Peyer's patch (tissue), 4 donors: ENCODE data around the gene LPIN1. TPM values are rescaled to one million over a fixed set of nuclear protein-coding genes. Genes with fewer than 3 reads are reported as not detected.

ENCODE experiments used
- DNase-seq, 3 donors: peaks; one replicate each; pipeline ENCODE4 v3.0.0-alpha.2; 2017 to 2019
- H3K27ac ChIP-seq, 4 donors: fragments of 200-600 bp; sonication (generic); one replicate each; pipeline ENCODE4 v1.5.1; 2016 to 2019
- H3K27me3 ChIP-seq, 2 donors: fragments of 200-600 bp; sonication (generic); one replicate each; pipeline ENCODE4 v1.5.1; 2019
- H3K36me3 ChIP-seq, 3 donors: fragments of 200-600 bp; sonication (generic); one replicate each; pipeline ENCODE4 v1.5.1; 2016 to 2019
- H3K4me1 ChIP-seq, 4 donors: fragments of 200-600 bp; sonication (generic); one replicate each; pipeline ENCODE4 v1.5.1; 2016 to 2019
- H3K4me3 ChIP-seq, 4 donors: fragments of 200-600 bp; sonication (generic); 1 replicate in 3 of 4; 2 replicates in 1 of 4; pipeline ENCODE4 v1.5.1; 2016 to 2019; ENCODE audit warnings: mild to moderate bottlenecking in 1 of 4
- H3K9me3 ChIP-seq, 4 donors: fragments of 200-600 bp; sonication (generic); one replicate each; pipeline ENCODE4 v1.5.1; 2016 to 2019; ENCODE audit warnings: mild to moderate bottlenecking in 1 of 4
- POLR2A ChIP-seq, 2 donors: fragments of 450-650 bp; IDR thresholded peaks; one replicate each; pipeline ENCODE4 v1.5.1; 2017; ENCODE audit warnings: antibody characterized with exemption in 2 of 2, mild to moderate bottlenecking in 2 of 2, moderate library complexity in 2 of 2
- total RNA-seq, 4 donors: library from RNA; depleted of rRNA; stranded (reverse); fragments of >200 nt; gene quantifications; one replicate each; pipeline ENCODE4 v1.1.0, GENCODE V29; 2016
- TF ChIP-seq, protein P1 (sequence below), 6 experiments: fragments of 450-650 bp in 4 of 6; fragments of 200-600 bp in 2 of 6; sonication (generic) in 1 of 6; IDR thresholded peaks; one replicate each; pipeline ENCODE4 v1.5.1; 2017 to 2019; ENCODE audit warnings: antibody characterized with exemption in 6 of 6, mild to moderate bottlenecking in 3 of 6, moderate library complexity in 1 of 6

The LPIN1 gene
- total RNA-seq, 4 donors from 2014 or later, result 28.7 to 69.3 (median 44.0) TPM

DNA sequence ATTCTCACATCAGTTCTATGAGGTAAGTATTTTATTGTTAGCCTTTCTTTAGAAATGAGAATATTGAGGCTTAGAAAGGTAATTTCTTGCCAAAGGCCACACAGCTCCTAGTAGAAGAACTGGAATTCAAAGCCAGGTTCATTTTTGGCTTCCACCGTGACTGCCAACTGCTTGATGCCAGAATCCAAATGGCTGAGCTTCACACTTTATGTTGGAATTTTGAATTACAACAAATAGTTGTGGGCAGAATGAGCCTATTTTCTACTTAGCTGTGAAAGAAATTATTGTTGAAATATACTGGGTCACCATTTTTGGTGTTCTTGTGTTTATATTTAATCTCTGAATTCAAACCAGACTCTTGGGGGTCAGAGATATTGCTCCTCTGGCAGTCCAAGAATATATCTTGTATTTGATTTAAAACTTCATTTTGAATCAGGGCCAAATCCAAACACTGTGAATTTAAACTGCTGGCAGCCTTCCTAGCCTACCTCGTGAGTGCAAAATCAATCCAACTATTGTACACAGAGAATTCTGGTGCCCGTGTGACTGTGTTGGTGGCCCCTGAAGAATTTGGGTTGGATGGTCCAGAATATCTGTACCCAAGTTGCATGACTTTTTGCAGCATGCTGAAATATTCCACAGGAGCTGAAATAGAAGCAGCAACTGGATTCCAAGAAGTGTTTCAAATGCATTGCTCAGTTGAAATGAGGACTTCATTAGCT is 35.6 kb upstream of the LPIN1 start:
- H3K27ac ChIP-seq, result no peak overlapping the region
- no peaks in the 10 kb centered on the region for H3K9me3 ChIP-seq
- no peaks in the 10 kb centered on the region for H3K36me3 ChIP-seq
- H3K4me3 ChIP-seq, result no peak overlapping the region
- H3K4me1 ChIP-seq, result no peaks in the 10 kb centered on the region
- DNase-seq, result no peak
- no peaks in the 10 kb centered on the region for H3K27me3 ChIP-seq
- TF ChIP-seq, protein P1, sequence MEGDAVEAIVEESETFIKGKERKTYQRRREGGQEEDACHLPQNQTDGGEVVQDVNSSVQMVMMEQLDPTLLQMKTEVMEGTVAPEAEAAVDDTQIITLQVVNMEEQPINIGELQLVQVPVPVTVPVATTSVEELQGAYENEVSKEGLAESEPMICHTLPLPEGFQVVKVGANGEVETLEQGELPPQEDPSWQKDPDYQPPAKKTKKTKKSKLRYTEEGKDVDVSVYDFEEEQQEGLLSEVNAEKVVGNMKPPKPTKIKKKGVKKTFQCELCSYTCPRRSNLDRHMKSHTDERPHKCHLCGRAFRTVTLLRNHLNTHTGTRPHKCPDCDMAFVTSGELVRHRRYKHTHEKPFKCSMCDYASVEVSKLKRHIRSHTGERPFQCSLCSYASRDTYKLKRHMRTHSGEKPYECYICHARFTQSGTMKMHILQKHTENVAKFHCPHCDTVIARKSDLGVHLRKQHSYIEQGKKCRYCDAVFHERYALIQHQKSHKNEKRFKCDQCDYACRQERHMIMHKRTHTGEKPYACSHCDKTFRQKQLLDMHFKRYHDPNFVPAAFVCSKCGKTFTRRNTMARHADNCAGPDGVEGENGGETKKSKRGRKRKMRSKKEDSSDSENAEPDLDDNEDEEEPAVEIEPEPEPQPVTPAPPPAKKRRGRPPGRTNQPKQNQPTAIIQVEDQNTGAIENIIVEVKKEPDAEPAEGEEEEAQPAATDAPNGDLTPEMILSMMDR (IDR thresholded peaks at IDR 0.05), result no peak
- TF ChIP-seq POLR2A (IDR thresholded peaks at IDR 0.05), result no peak

DNA sequence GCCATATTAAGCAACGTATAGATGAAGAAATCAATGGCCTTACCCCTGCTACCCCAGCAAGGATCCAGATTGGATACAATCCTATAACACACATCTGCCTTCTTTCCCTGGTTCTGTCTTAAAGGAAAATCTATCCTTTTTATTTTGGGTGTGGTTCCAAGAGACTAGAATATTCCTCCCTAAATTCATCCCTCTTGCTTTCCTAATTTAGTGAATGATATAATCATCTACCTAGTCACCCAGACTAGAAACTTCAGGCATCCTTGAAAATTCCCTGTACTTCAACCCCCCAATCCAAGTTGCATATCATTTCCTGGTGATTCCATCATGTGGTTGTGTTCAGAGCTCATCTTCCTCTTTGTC is 35.1 kb upstream of the LPIN1 start:
- no peaks in the 10 kb centered on the region for H3K9me3 ChIP-seq
- no peaks in the 10 kb centered on the region for H3K27me3 ChIP-seq
- H3K27ac ChIP-seq, result no peak overlapping the region
- H3K4me1 ChIP-seq, result no peaks in the 10 kb centered on the region
- TF ChIP-seq POLR2A (IDR thresholded peaks at IDR 0.05), result no peak
- TF ChIP-seq, protein P1 (IDR thresholded peaks at IDR 0.05), result no peak
- DNase-seq, result no peak
- H3K4me3 ChIP-seq, result no peak overlapping the region
- no peaks in the 10 kb centered on the region for H3K36me3 ChIP-seq

DNA sequence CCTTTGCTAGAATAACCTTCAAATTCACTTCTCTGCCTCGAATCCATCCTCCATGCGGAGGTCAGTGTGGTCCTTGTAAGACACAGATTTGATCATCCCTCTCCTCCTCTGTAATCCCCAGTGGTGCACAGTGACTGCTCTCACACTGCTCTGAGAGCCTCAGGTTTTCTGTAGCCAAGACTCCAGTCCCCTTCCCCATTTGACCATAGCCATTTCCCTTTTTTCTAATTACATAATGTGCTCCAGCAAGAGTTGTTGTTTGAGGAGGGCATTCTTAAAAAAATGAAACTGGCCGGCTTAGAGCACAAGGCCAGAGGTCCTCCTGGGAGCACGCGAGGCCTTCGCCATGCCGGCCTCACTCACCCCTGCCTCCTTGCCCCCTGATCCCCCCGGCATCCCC is 34.7 kb upstream of the LPIN1 start:
- DNase-seq, result no peak
- Histone ChIP-seq H3K27ac (no peak overlapping the region), H3K36me3 (no peaks in the 10 kb centered on the region), H3K27me3 (no peaks in the 10 kb centered on the region), H3K4me1 (no peaks in the 10 kb centered on the region), H3K4me3 (no peak overlapping the region), H3K9me3 (no peaks in the 10 kb centered on the region)
- TF ChIP-seq POLR2A (IDR thresholded peaks at IDR 0.05), result no peak
- TF ChIP-seq, protein P1 (IDR thresholded peaks at IDR 0.05), result no peak

DNA sequence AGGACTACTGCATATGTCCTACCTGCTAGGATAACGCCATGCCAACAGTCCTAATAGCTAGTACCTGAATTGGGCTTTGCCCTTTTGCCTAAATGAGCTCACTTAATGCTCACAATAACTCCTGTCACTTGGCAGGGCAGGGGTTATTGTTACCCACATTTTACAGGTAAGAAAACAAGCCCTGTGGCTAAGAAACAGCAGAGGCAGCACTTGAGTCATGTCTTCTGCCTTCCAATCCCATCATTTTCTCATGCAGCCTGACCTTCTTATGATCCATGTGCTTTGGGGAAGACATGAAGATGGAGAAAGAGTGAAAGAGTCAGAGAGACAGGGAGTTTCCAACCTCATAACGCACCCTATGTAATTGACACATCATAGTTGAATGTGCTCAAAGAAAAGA is 33.6 kb upstream of the LPIN1 start:
- Histone ChIP-seq H3K4me1 (no peaks in the 10 kb centered on the region), H3K36me3 (no peaks in the 10 kb centered on the region), H3K27ac (no peak overlapping the region), H3K9me3 (no peaks in the 10 kb centered on the region), H3K27me3 (no peaks in the 10 kb centered on the region), H3K4me3 (no peak overlapping the region)
- DNase-seq, result no peak
- TF ChIP-seq, protein P1 (IDR thresholded peaks at IDR 0.05), result no peak
- no peak for TF ChIP-seq POLR2A (IDR thresholded peaks at IDR 0.05)

DNA sequence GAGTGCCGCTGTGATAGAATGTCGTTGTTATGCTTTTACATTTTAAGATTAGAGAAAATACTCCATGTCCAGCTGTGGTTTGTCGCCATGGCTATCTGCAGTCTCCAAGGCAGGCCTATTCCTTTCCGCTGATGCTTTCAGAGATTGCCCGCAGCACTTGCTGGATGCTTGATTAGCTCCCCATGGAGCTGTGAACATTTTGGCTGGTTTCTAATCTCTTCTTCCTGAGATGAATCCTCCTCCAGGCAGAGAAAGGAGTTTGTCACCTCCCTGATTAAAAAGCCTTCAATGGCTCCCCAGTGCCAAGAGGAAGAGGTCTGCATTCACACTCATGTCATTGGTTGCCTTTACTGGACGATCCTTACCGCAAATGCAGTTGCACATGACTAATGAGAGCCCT is 32.6 kb upstream of the LPIN1 start:
- Histone ChIP-seq H3K9me3 (no peaks in the 10 kb centered on the region), H3K27me3 (no peaks in the 10 kb centered on the region), H3K4me3 (no peak overlapping the region), H3K4me1 (no peaks in the 10 kb centered on the region), H3K36me3 (no peaks in the 10 kb centered on the region), H3K27ac (no peak overlapping the region)
- no peak for DNase-seq
- TF ChIP-seq, protein P1 (IDR thresholded peaks at IDR 0.05), result no peak
- TF ChIP-seq POLR2A (IDR thresholded peaks at IDR 0.05), result no peak
